H1 (cell line): Measurements from ENCODE around the gene CYP39A1. TPM values are rescaled to one million over a fixed set of nuclear protein-coding genes. Genes with fewer than 3 reads are reported as not detected.

Source experiments
- CTCF ChIA-PET: fragments of 300-600 bp; sonication (Branson Sonifier 250); formaldehyde crosslinking; loops from one replicate; lab custom pipeline; 2021; ENCODE audit not compliant: partially characterized antibody; lab: Charles Lee
- POLR2A ChIA-PET: fragments of 300-600 bp; sonication (Branson Sonifier 250); formaldehyde crosslinking; loops from one replicate; lab custom pipeline; 2021; ENCODE audit warnings: inconsistent platforms; ENCODE audit not compliant: partially characterized antibody; lab: Charles Lee
- DNase-seq, 2 experiments: peaks; one replicate each; pipeline versions ENCODE4 v3.0.0 to v3.0.0-alpha.2; 2010 to 2022; ENCODE audit warnings: low spot score in 2 of 2, low read depth in 1 of 2, mixed read lengths in 1 of 2
- FAIRE-seq: peaks from 2 replicates; lab custom pipeline; 2011; peaks lifted over from hg19 to GRCh38; lab: Jason Lieb, UNC
- H2AFZ ChIP-seq: 2 replicates; pipeline ENCODE4 v1.8.1; 2012; ENCODE audit warnings: low read length, inconsistent platforms
- H2AK5ac ChIP-seq: 2 replicates; pipeline ENCODE4 v1.6.1; 2013; ENCODE audit warnings: low read depth, low read length
- H2BK120ac ChIP-seq: replicated peaks from 2 replicates; pipeline ENCODE3; 2013; ENCODE audit warnings: low read depth, low read length, inconsistent platforms
- H2BK12ac ChIP-seq: 2 replicates; pipeline ENCODE4 v1.6.1; 2013; ENCODE audit warnings: low read depth, low read length
- H2BK15ac ChIP-seq: 2 replicates; pipeline ENCODE4 v1.6.1; 2013; ENCODE audit warnings: low read length
- H2BK20ac ChIP-seq: 2 replicates; pipeline ENCODE4 v1.6.1; 2013; ENCODE audit warnings: low read length
- H2BK5ac ChIP-seq: 2 replicates; pipeline ENCODE4 v1.6.1; 2013; ENCODE audit warnings: low read depth, low read length
- H3K14ac ChIP-seq: 2 replicates; pipeline ENCODE4 v1.6.1; 2013; ENCODE audit warnings: inconsistent platforms; ENCODE audit not compliant: insufficient read length
- H3K18ac ChIP-seq: 2 replicates; pipeline ENCODE4 v1.6.1; 2013; ENCODE audit warnings: low read length; ENCODE audit errors: extremely low read depth
- H3K23ac ChIP-seq: 2 replicates; pipeline ENCODE4 v1.6.1; 2013; ENCODE audit warnings: inconsistent platforms; ENCODE audit not compliant: insufficient read length
- H3K23me2 ChIP-seq: 2 replicates; pipeline ENCODE4 v1.6.1; 2013; ENCODE audit warnings: low read depth, low read length
- H3K27ac ChIP-seq: 2 replicates; pipeline ENCODE4 v1.6.1; 2011; ENCODE audit warnings: low read depth, low read length, inconsistent platforms
- H3K27me3 ChIP-seq, 4 experiments: replicated peaks in 1 of 4; 1 replicate in 1 of 4; 2 replicates in 3 of 4; pipeline versions ENCODE4 v1.6.1 to v1.8.1; 2011 to 2013; ENCODE audit warnings: low read length in 3 of 4, mild to moderate bottlenecking in 3 of 4, inconsistent platforms in 2 of 4, mixed read lengths in 2 of 4, moderate library complexity in 1 of 4; ENCODE audit not compliant: control insufficient read depth in 3 of 4, insufficient read depth in 3 of 4; ENCODE audit errors: extremely low read depth in 1 of 4
- H3K36me3 ChIP-seq, 4 experiments: 2 replicates each; pipeline versions ENCODE4 v1.6.1 to v1.8.1; 2011 to 2013; ENCODE audit warnings: mild to moderate bottlenecking in 4 of 4, low read length in 3 of 4, moderate library complexity in 2 of 4, control low read depth in 1 of 4, inconsistent platforms in 1 of 4; ENCODE audit not compliant: insufficient read depth in 4 of 4, control insufficient read depth in 2 of 4
- H3K4ac ChIP-seq: replicated peaks from 2 replicates; pipeline ENCODE3; 2013; ENCODE audit warnings: low read length, low read depth, mixed read lengths, inconsistent platforms; ENCODE audit not compliant: insufficient read length
- H3K4me1 ChIP-seq, 4 experiments: replicated peaks in 1 of 4; 1 replicate in 1 of 4; 2 replicates in 3 of 4; pipeline versions ENCODE4 v1.6.1 to v1.8.1; 2011 to 2013; ENCODE audit warnings: low read length in 3 of 4, inconsistent platforms in 2 of 4, mixed read lengths in 1 of 4; ENCODE audit not compliant: insufficient read depth in 4 of 4, control insufficient read depth in 3 of 4
- H3K4me2 ChIP-seq, 2 experiments: 2 replicates each; pipeline versions ENCODE4 v1.6.1 to v1.8.1; 2011 to 2013; ENCODE audit warnings: low read depth in 2 of 2, low read length in 2 of 2, control low read depth in 1 of 2, inconsistent platforms in 1 of 2, mild to moderate bottlenecking in 1 of 2; ENCODE audit not compliant: insufficient read depth in 1 of 2
- H3K4me3 ChIP-seq, 4 experiments: fragments of 200-600, 300-600 bp in 1 of 4; sonication (generic), shearing (Covaris generic), sonication (Bioruptor Twin) in 1 of 4; 2 replicates each; pipeline versions ENCODE4 v1.5.1 to v1.8.1; 2011 to 2016; ENCODE audit warnings: low read length in 4 of 4, low read depth in 3 of 4, control low read depth in 2 of 4, inconsistent platforms in 2 of 4, mild to moderate bottlenecking in 2 of 4, mixed read lengths in 1 of 4, moderate library complexity in 1 of 4; ENCODE audit not compliant: insufficient read depth in 2 of 4; ENCODE audit errors: extremely low read depth in 1 of 4
- H3K56ac ChIP-seq: replicated peaks from 2 replicates; pipeline ENCODE3; 2013; ENCODE audit warnings: low read depth, mild to moderate bottlenecking, mixed read lengths, low read length, inconsistent platforms; ENCODE audit not compliant: insufficient read length
- H3K79me1 ChIP-seq: 2 replicates; pipeline ENCODE4 v1.6.1; 2013; ENCODE audit warnings: low read depth, low read length, control low read depth
- H3K79me2 ChIP-seq, 2 experiments: 2 replicates each; pipeline versions ENCODE4 v1.6.1 to v1.8.1; 2012 to 2013; ENCODE audit warnings: low read length in 2 of 2, mild to moderate bottlenecking in 2 of 2, inconsistent platforms in 1 of 2; ENCODE audit not compliant: insufficient read depth in 2 of 2, control insufficient read depth in 1 of 2
- H3K9ac ChIP-seq, 4 experiments: replicated peaks in 1 of 4; 1 replicate in 1 of 4; 2 replicates in 3 of 4; pipeline versions ENCODE4 v1.6.1 to v1.8.1; 2011 to 2013; ENCODE audit warnings: low read depth in 3 of 4, low read length in 3 of 4, control low read depth in 2 of 4, mild to moderate bottlenecking in 2 of 4, moderate library complexity in 2 of 4, inconsistent platforms in 1 of 4; ENCODE audit errors: extremely low read depth in 1 of 4
- H3K9me3 ChIP-seq, 2 experiments: 2 replicates each; pipeline versions ENCODE4 v1.6.1 to v1.8.1; 2012 to 2013; ENCODE audit warnings: mild to moderate bottlenecking in 2 of 2, moderate library complexity in 2 of 2, control low read depth in 1 of 2, inconsistent platforms in 1 of 2, low read depth in 1 of 2, low read length in 1 of 2, mixed read lengths in 1 of 2; ENCODE audit not compliant: insufficient read depth in 2 of 2
- H4K20me1 ChIP-seq, 2 experiments: replicated peaks in 1 of 2; 2 replicates each; pipeline versions ENCODE3 to v1.8.1; 2011 to 2013; ENCODE audit warnings: inconsistent platforms in 2 of 2, low read length in 2 of 2, mild to moderate bottlenecking in 1 of 2; ENCODE audit not compliant: insufficient read depth in 2 of 2, control insufficient read depth in 1 of 2
- H4K5ac ChIP-seq: 2 replicates; pipeline ENCODE4 v1.6.1; 2013; ENCODE audit warnings: low read length, low read depth, mixed read lengths, inconsistent platforms; ENCODE audit not compliant: insufficient read length
- H4K8ac ChIP-seq: 2 replicates; pipeline ENCODE4 v1.8.0; 2013; ENCODE audit warnings: mild to moderate bottlenecking, moderate library complexity, low read length, inconsistent platforms; ENCODE audit not compliant: insufficient read depth; ENCODE audit errors: extremely low read depth
- H4K91ac ChIP-seq: replicated peaks from 2 replicates; pipeline ENCODE3; 2013; ENCODE audit warnings: low read length, mixed read lengths, inconsistent platforms; ENCODE audit not compliant: insufficient read length
- HDAC6 ChIP-seq: IDR thresholded peaks from one replicate; pipeline ENCODE4 v1.7.1; 2012; ENCODE audit warnings: low read depth, mild to moderate bottlenecking, inconsistent platforms, low read length, moderate library complexity
- NANOG ChIP-seq: IDR thresholded peaks from 2 replicates; pipeline ENCODE4 v1.6.1; 2011; ENCODE audit warnings: low read length, low read depth, mild to moderate bottlenecking, inconsistent platforms; ENCODE audit not compliant: insufficient read depth, poor library complexity, severe bottlenecking
- RBBP5 ChIP-seq: IDR thresholded peaks from 2 replicates; pipeline ENCODE4 v1.7.1; 2012; ENCODE audit warnings: low read depth, mild to moderate bottlenecking, inconsistent platforms, low read length, moderate library complexity, borderline replicate concordance
- RXRA ChIP-seq: IDR thresholded peaks from 2 replicates; pipeline ENCODE4 v1.6.1; 2011; ENCODE audit warnings: low read depth, mild to moderate bottlenecking, low read length, moderate library complexity; ENCODE audit not compliant: insufficient read depth
- WGBS, 2 experiments: shearing (Covaris generic) in 1 of 2; methylation state at CpG; one replicate each; pipeline versions ENCODE4 v1.1.6 to v1.1.7; 2013 to 2015; ENCODE audit warnings: low lambda C conversion rate in 2 of 2, mixed read lengths in 2 of 2, inconsistent platforms in 1 of 2, low coverage in 1 of 2, missing lambda C conversion rate in 1 of 2; ENCODE audit not compliant: insufficient replicate concordance in 2 of 2, insufficient coverage in 1 of 2, insufficient read length in 1 of 2; ENCODE audit errors: extremely low coverage in 1 of 2, missing lambda C conversion rate in 1 of 2; 5-methylcytosine and 5-hydroxymethylcytosine counted together
- polyA plus RNA-seq, 7 experiments: library from polyadenylated mRNA; depleted of rRNA in 3 of 7; stranded (reverse) in 5 of 7; unstranded in 2 of 7; fragments of >200 nt in 5 of 7; fragments of 200-250 nt in 2 of 7; gene quantifications; 1 replicate in 5 of 7; 2 replicates in 1 of 7; 4 replicates in 1 of 7; pipeline versions ENCODE4 v1.2.1 to v1.2.3, GENCODE V29; 2011 to 2013; ENCODE audit warnings: missing spikeins in 2 of 7, mixed read lengths in 2 of 7
- total RNA-seq: library from RNA; stranded (reverse); fragmentation: NEBNext Ultra II Directional; extraction: Animal tissue kit (Norgen Biotek cat#: 25700); gene quantifications from 2 replicates; pipeline ENCODE4 v1.2.1, GENCODE V29; 2021

The CYP39A1 gene
- total and polyA plus RNA-seq, 2 of the 8 experiments (the other 6 are each of a cell fraction or from before 2014, with no cell fraction given): 0.71 to 2.4 TPM

- H3K79me1 ChIP-seq: no peaks in the 10 kb centered on the region
- H3K27ac ChIP-seq: no peak overlapping the region
- no peak overlapping the region for H2BK5ac ChIP-seq
- no peak overlapping the region for H2BK15ac ChIP-seq
- no peaks in the 10 kb centered on the region for H3K9me3 ChIP-seq
- no peak overlapping the region for H4K5ac ChIP-seq
- CTCF ChIA-PET: no interaction called here
- no peaks in the 10 kb centered on the region for H3K79me2 ChIP-seq
- WGBS, 2 experiments: 89% methylated on average over 3 of the region's 3 CpGs; no CpG with 5 or more reads in 1 of the 2 experiments
- no peaks in the 10 kb centered on the region for H3K27me3 ChIP-seq
- no peak for DNase-seq
- H4K91ac ChIP-seq: no peak overlapping the region
- H3K14ac ChIP-seq: no peak overlapping the region
- no peak overlapping the region for H3K4me2 ChIP-seq
- FAIRE-seq: no peak
- no peak overlapping the region for H3K9ac ChIP-seq
- H3K18ac ChIP-seq: no peak overlapping the region
- H3K23me2 ChIP-seq: no peaks in the 10 kb centered on the region; the same call in 1 of the 2 replicates
- H2BK20ac ChIP-seq: no peak overlapping the region
- no peak overlapping the region for H2BK120ac ChIP-seq
- no peak overlapping the region for H4K8ac ChIP-seq
- H2AK5ac ChIP-seq: no peak overlapping the region
- POLR2A ChIA-PET: no interaction called here
- no peak overlapping the region for H2AFZ ChIP-seq
- H3K23ac ChIP-seq: no peak overlapping the region
- H3K4ac ChIP-seq: no peak overlapping the region
- no peaks in the 10 kb centered on the region for H3K36me3 ChIP-seq
- no peak overlapping the region for H3K56ac ChIP-seq
- no peaks in the 10 kb centered on the region for H3K4me1 ChIP-seq
- no peak overlapping the region for H2BK12ac ChIP-seq
- H4K20me1 ChIP-seq: no peaks in the 10 kb centered on the region
- TF ChIP-seq RBBP5 (no peak), NANOG (no peak), RXRA (no peak), HDAC6 (no peak)
- H3K4me3 ChIP-seq: no peak overlapping the region
Observed at GRCh38 chr6:46598215-46598614, 54.4 kb downstream of the CYP39A1 start.
